ENCODE measurements around the gene MKNK2.

DNA sequence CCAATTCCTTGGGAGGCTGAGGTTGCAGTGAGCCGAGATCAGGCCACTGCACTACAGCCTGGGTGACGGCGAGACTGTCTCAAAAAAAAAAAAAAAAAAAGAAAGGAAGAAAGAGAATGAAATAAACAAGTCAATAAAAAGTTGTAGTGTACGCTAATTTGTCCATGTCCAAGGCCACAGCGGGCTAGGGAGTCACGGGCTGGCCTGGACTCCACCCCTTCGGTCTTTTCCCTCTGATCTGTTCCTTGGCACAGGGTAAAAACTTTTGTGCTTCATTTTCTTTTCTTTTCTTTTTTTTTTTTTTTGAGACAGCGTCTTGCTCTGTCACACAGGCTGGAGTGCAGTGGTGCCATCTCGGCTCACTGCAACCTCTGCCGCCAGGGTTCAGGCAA is 19.4 kb upstream of the MKNK2 start:
- TF ChIP-seq POLR2A (IDR thresholded peaks at IDR 0.05) (no peak), CTCF (IDR thresholded peaks at IDR 0.05) (no peak)
